T-helper 9 cell (primary cell): Measurements from ENCODE around the gene MMP10.
"Not testable (repeated sequence)": the region's sequence is repeated elsewhere in the genome, so short reads cannot be mapped to it uniquely, and the experiment has no call there.

Experiments
- DNase-seq: peaks from one replicate; pipeline ENCODE4 v3.0.0-alpha.2; 2020

The MMP10 gene

GRCh38 chr11:102783016-102783415, 2.6 kb upstream of the MMP10 start:
- no peak for DNase-seq

- DNase-seq: no peak
Observed at GRCh38 chr11:102781676-102782075, 1.2 kb upstream of the MMP10 start.

- no peak for DNase-seq
Observed at GRCh38 chr11:102776454-102776853, 4.0 kb downstream of the MMP10 start.

GRCh38 chr11:102773386-102773785, 7.0 kb downstream of the MMP10 start:
- DNase-seq: no peak

- DNase-seq: no peak
Observed at GRCh38 chr11:102771351-102771750, 9.1 kb downstream of the MMP10 start.

GRCh38 chr11:102770191-102770590, 10.2 kb downstream of the MMP10 start:
- no peak for DNase-seq

GRCh38 chr11:102767800-102768199, 12.6 kb downstream of the MMP10 start:
- no peak for DNase-seq

- no peak for DNase-seq
Observed at GRCh38 chr11:102763440-102763839, 17.0 kb downstream of the MMP10 start.

- DNase-seq: no peak
Observed at GRCh38 chr11:102762361-102762767, 18.1 kb downstream of the MMP10 start.

GRCh38 chr11:102761646-102762238, 18.7 kb downstream of the MMP10 start:
- no peak for DNase-seq

- DNase-seq: no peak
Observed at GRCh38 chr11:102760344-102761035, 19.9 kb downstream of the MMP10 start.

- DNase-seq: no peak
Observed at GRCh38 chr11:102757823-102758549, 22.4 kb downstream of the MMP10 start.

GRCh38 chr11:102753267-102753666, 27.2 kb downstream of the MMP10 start:
- DNase-seq: no peak

- DNase-seq: no peak
Observed at GRCh38 chr11:102751673-102752072, 28.8 kb downstream of the MMP10 start.

GRCh38 chr11:102749101-102749722, 31.2 kb downstream of the MMP10 start:
- DNase-seq: no peak

- DNase-seq: not testable (repeated sequence)
Observed at GRCh38 chr11:102746746-102747578, 33.5 kb downstream of the MMP10 start.

- no peak for DNase-seq
Observed at GRCh38 chr11:102734650-102735049, 45.8 kb downstream of the MMP10 start.

- DNase-seq: no peak
Observed at GRCh38 chr11:102733232-102733875, 47.1 kb downstream of the MMP10 start.

- DNase-seq: not testable (repeated sequence)
Observed at GRCh38 chr11:102730944-102731343, 49.5 kb downstream of the MMP10 start.

- no peak for DNase-seq
Observed at GRCh38 chr11:102729849-102730815, 50.3 kb downstream of the MMP10 start.

GRCh38 chr11:102727890-102728289, 52.5 kb downstream of the MMP10 start:
- DNase-seq: no peak
